KG1 (cell line): ENCODE measurements around the gene FRS2.

ENCODE experiments used
- DNase-seq: peaks from one replicate; lab custom pipeline; 2025; lab: John Stamatoyannopoulos, UW

FRS2 gene

DNA sequence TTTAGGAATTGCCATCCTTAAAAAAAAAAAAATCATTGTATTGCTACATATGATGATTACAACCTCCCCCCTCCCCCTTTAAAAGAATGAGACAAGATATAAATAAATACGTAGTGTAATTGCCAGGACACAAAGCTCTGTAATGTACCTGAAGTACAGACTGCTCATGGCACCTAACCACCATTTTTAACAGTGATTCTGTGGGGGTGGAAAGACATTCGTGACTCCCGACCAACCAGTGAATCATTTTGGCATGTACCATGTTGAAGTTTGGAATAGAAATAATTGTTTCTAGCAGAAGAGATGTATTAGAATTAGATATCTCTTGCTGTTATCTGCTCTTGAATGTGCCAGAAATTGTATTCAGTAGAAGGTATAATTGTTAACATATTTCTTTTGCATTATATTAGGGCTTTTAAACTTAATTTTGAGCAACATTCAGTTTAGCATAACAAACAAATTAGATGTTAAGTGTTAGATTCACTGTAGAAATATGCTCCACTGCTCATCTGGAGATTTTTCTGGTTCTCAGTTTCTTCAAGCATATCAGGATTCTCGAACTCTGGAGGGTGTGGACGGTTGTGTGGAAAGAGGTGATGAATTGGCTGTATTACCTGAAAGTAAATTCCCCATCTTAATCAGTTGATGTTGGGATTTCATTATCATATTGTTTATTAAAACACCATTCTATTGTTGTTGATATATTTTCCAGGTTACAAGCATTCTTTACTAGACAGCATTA, 31.1 kb downstream of the FRS2 start:
- DNase-seq, result no peak

DNA sequence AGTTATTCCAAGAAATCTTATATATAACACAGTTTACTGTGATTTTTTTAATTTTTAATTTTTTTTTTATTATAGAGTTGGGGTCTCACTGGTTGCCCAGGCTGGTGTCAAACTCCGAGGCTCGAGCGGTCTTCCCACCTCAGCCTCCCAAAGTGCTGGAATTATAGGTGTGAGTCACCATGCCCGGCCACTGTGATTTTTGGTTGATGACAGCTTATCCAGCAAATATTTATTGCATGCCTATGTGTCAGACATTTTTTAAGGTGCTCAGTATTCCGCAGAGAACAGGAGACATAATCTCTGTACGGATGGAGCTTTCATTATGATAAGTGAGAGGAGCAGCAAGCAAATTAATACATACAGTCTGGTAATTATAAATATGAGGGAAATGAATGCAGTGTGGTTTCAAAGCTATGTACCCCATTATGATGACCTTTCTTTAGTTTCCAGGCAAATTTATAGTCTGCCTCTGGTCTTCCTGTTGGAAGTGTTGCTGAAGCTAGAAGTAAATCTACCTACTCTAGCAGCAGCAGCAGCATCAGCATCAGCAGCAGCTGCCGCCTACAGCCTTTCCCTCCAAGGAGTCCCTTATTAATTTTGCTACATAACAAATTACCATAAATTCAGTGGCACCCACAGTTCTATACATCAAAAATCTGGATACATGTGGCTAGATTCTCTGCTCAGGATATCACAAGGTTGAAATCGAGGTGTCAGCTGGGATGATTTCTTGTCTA, 32.3 kb downstream of the FRS2 start:
- no peak for DNase-seq

DNA sequence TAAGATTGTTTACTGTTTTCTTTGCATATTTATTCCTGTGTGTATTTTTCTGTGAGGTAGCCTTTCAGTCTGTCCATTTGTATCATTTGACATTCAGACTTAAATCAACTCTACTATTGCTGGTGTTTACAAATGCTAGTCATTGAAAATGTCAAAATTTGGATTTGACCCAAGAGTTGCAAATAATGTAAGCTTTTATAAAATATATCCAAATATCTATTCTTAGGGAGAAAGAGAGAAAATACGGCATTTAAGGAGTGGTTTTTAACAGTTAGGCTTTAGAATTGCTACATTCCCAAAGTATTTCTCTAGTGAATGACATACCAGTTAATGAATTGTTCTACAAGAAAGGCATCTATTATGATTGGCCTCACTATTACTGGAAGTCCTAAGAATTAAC, 37.9 kb downstream of the FRS2 start:
- no peak for DNase-seq

DNA sequence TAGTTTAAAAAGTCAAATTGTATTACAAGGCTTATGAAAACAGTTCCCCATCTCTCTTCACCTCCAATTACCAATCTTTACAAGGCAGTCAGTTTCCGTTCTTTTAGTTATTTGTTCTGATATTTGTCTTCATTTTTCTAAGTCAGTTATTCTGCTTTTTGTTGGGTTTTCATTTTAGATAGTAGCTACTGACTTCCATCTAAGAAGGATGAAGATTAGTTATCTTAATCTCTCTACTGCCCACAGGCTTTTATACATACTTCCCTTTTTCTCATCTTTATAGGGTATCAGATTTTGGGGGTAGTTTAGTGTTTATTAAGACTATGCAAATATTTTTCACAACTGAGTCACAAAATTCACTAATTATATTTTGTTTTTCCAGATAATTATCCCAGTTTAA, 38.4 kb downstream of the FRS2 start:
- no peak for DNase-seq

DNA sequence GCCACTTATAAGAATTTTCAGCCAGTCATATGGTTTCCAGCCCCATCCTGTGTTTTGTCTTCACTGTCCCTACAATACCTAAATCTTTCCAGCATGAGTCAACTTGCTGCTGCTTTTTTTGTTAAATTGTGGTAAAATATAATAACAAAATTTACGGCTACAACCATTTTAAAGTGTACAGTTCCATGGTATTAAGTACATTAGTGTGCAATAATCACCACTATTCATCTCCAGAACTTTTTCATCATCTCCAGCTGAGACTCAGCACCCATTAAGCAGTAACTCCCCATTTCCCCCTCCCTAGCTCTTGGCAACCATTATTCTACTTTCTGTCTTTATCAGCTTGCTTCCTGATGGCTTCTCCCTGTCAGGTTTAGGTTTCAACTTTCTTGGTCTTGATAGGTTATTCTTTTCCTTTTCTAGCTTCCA, 39.1 kb downstream of the FRS2 start:
- DNase-seq, result no peak

DNA sequence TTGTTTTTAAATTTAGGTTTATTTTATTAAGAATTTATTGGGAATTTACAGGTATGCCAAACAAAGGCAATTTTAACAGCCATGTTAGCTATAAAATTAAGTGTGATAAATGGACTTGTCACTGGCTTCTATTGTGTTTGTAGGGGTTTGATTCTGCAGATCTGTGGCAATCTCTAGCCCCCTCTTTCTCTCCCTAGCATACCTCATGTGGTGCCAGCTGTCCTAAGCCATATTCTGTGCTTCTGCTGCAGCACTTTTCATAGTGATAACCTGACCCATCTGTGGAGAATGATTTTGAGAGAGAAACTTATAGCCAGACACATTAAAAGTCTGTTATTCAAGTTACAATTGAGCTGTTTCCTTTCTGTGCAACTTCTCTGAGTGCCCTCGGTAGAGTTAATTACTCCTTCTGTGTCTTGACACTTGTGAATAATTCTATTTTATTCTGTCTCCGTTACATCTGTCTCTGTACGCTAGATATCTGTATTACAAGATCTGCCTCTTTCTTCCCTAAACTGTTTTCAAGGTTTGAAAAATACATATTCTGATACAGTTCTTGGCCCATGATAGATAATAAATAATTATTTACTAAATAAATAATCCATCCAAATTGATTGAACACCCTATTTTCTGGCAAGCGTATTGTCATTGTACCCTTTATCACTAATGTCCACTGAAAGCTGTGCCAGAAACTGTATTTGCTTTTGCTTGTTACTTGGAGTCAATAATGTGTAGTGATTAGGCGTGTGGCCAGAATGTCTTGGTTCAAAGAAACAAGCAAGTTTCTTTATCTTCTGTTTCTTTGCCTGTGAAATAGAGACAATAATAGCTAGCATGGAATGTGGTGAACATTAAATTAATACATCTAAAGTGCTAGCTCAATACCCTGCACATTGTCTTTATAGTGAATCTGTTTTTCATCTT, 40.0 kb downstream of the FRS2 start:
- DNase-seq, result no peak

DNA sequence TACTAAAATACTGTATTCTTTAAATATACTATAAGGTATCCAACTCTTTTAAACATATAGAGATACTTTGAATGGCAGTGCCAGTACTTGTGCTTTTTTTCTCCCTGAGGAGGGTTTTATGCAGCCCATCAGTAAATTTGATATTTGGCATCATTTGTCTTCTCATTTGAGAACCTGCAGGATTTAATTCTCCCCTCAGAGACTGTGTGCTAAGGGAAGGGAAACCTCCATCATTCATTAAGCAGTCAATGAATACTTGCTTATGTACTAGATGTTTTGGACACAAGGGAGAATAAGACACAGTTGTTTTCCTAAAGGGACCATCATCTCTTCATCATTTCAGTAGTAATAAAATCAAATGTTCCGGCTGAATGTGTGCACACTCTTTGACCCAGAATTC, 40.8 kb downstream of the FRS2 start:
- DNase-seq, result no peak

DNA sequence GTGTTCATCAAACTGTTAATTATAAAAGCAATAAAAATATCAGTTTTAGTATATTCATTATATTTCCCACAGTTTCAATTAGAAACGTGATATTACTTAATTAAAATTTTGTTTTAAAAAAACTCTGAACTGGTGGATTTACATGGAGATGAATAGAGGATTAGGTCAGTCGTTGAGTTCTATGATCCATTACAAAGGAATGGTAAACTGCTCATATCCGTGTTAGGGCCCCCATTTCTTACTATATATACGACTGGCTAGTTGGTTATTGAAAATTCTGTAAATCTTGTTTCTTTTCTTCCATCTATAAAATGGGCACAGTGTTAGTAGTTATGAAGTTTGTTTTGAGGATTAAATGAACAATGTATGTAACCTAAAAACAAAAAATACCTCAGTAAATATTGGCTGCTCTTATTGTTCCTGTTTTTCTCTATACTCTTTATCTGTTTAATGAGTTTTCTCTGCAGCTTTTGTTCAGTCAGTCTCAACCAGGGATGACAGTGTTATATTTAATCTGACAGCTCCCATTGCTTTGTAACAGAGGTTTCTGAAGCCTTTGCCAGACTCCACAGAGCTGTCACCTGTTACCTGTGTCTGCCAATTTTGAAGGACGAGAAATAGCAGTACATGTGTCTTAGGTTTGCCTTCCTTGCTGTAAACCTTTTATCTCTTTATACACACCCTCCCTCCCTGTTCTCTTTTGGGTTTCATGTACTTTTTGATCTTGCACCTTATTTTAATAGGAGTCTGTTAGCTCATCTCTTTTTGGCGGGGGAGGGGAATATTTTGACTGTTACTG, 41.5 kb downstream of the FRS2 start:
- no peak for DNase-seq

DNA sequence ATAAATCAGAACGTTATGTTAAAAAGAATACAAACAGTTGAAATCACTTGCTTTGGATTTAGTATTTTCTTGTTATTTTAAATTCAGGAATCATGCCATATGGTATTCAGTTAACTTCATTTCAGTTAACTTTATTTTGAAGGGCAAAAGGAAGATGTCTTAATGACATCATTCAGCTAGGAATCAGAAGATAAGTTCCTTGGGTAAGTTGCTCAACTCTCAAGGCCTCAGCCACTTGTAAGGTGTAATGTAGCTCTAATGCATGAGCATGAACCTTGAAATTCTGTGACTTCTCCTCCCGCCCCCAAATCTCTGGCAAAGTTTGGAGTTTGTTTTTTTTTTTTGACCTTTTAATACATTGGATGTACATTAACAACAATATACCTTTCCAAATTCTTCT, 42.6 kb downstream of the FRS2 start:
- no peak for DNase-seq

DNA sequence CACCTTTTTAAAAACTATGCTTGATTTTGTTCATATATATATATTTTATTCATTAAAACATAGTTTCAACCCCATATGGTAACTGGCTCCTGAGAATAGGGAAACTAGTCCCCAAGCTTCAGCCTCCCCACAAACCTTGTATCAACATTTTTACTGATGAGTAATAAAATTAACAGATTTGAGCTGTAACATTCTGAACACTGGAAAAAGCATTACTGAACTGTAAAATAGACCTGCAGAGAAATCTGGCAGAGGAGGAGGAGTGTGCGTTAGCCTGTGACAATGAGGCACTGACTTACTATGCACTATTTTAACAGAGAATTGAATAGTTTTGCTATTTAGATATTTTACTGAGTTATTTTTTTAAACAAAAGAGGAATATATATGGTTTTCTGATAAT, 43.1 kb downstream of the FRS2 start:
- DNase-seq, result no peak

DNA sequence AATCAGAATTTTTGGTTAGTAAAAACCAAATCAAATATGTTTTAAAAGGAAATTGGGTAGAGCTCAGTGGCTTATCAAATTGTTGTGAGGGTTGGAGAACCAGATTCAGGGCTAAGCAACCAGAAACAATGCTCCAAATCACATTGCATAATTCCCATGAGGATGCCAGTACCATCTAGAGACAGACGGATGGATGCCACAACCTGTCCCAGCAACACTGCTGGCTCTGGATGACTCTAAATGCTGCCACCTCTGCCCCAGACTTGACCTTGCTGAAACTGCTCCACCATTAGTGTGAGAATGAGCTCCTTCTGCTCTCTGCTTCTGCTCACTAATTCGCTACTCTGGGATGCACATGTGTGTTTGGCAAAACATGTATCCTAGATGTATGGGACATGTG, 43.9 kb downstream of the FRS2 start:
- no peak for DNase-seq

DNA sequence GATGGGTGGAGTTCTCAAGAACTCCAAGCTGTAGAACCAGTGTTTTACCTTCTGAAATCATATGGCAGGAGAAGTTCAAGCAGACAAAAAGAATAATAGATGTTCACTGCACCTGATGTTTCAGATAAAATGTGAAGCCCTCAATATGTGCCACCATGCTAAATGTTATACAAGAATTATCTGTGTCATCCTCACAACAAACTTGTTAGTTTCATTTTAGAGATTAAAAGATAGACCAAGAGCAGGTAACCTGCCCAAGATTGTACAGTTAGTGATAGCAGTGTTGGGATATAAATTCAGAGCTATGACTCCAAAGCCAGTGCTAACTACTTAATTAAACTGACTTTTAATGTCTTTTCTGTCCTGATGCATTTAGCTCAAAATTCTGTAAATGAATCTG, 44.7 kb downstream of the FRS2 start:
- no peak for DNase-seq

DNA sequence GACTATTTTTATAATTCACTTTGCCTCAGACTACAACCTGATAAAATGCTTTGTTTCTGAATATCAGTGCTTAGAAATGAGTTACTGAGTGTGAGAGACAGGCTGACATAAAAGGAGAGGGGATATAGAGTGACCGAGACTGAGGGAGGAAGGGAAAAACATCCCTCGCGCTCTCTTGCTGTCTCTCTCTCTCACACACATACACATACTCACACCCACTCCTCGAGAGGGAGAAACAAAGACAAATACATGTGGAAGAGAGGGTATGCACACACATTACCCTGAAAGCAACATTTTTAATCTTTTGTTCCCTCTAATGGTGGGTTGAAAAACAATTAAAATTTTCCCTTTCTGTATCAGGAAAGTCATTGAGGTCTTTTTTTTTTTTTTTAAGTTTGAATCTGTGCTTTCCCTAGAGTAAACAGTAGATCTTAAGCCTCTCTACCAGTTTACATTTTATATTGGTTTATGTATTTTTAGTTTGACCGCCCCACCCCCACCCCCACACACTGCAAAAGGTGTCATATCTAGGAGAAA, 45.3 kb downstream of the FRS2 start:
- no peak for DNase-seq

DNA sequence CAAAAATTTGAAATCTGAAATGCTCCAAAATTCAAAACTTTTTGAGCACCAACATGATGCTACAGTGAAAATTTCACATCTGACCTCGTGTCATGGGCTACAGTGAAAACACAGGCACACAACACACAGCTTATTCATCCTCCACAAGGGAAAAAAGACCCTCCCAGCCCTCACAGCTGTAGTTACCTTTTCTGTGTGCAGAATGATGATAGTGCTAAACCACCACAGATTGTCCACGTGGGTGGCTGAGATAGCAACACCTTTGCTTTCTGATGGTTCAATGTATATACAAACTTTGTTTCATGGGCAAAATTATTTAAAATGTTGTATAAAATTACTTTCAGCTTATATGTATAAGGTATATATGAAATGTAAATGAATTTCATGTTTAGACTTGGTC, 46.8 kb downstream of the FRS2 start:
- no peak for DNase-seq

DNA sequence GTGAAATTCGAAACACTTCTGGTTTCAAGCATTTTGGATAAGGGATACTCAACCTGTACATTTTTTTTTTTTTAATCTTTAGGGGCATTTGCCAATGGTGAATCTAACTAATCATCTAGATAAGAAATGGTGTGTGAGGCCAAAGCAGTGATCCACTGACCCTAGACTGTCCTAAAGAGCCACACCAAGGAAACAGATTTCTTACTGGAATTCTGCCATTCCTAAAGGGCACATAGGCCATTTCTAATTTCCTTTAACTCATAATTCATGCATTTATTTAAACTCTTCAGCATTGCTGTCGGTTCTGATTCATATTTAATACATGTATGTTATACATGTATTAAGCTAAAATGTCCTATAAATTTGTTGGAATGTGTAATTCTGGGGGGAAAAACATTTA, 47.2 kb downstream of the FRS2 start:
- DNase-seq, result no peak

DNA sequence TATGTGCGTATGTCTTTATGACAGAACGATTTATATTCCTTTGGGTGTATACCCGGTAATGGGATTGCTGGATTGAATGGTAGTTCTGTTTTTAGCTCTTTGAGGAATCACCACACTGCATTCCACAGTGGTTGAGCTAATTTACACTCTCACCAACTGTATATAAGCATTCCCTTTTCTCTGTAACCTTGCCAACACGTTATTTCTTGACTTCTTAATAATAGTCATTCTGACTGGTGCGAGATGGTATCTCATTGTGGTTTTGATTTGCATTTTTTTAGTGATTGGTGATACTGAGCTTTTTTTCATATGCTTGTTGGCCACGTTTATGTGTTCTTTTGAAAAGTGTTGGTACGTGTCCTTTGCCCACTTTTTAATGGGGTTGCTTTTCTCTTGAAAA, 49.7 kb downstream of the FRS2 start:
- no peak for DNase-seq

DNA sequence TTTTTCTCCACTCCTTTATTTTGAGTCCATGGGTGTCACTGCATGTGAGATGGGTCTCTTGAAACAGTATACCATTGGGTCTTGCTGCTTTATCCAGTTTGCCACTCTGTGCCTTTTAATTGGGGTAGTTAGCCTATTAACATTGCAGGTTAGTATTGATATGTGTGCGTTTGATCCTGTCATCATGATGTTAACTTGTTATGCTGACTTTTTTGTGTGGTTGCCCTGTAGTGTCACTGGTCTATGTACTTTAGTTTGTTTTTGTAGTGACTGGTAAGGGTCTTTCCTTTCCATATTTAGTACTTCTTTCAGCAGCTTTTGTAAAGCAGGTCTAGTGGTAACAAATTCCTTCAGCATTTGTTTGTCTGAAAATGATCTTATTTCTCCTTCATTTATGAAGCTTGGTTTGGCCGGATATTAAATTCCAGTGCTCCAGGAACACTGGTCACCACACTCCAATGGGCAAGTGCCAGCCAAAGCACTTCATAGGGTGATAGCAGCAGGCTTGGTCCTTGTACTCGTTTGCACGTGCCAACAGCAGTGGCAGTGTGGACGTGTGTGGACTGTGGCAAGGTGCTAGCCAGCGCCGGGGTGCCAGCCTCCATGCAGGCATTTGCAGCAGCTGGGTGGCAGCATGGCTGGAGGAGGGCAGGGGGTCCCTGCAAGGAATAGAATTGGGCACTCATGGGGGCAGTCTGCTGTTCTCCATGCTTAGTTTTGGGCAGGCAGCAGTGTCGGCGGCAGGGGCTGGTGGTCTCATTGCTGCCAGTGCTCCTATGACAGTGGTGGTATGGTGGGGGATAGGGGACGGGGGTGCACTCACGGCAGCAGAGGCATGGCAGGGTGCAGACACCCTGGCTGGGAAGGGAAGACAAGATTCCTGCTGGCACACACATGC, 53.5 kb downstream of the FRS2 start:
- no peak for DNase-seq

DNA sequence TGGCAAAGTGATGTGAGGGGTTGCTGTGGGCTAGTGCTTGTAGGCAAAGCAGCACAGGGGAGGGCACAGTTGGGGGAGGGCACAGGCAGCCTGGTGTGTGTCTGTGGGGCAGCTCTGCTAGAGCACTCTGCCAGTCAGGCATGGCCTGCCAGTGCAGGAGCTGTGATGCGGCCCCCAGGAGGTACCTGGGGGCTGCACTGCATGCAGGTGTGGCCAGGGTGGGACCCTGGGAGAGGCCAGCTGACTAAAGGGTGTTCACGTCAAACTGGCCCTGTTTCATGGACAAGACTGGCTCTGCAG, 54.1 kb downstream of the FRS2 start:
- DNase-seq, result no peak

DNA sequence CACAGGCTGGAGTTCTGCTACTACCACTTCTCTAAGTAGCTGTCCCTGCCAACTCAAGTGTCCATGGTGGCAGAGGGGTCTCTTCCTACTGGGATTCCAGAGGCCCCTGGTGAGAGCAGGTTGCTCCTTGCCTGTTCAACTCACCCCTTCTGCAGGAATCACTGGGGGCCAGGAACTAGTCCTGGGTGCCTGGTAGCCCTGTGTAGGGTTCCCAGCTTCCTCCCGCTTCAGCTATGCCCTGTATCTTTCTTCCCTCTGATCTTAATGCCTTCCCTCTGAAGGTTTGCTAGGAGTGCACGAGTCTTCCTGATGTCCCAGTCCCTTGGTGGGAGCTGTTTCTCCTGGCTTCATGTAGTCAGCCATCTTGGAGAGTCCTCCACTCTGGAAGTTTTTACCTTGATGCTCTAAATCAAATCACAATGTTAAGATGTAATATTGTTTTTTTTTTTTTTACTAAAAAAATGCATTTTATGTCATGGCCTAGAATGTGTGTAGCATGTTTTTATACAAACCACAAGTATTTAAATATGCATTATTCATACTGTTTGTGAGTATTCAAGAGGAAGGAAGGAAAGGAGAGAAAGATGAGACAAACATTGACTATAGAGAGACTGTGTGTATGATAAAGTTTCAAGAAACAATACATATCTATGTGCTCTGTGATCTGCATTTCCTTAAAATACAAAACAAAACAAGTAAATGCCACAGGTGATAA, 54.7 kb downstream of the FRS2 start:
- DNase-seq, result no peak
